ENCODE data around the gene FALEC. TPM values are rescaled to one million over a fixed set of nuclear protein-coding genes. Genes with fewer than 3 reads are reported as not detected.
"Not testable (repeated sequence)": the region's sequence is repeated elsewhere in the genome, so short reads cannot be mapped to it uniquely, and the experiment has no call there.

The FALEC gene
- total and polyA plus RNA-seq, 2 of the 8 experiments (the other 6 are each of a cell fraction or from before 2014, with no cell fraction given), result not detected

DNA sequence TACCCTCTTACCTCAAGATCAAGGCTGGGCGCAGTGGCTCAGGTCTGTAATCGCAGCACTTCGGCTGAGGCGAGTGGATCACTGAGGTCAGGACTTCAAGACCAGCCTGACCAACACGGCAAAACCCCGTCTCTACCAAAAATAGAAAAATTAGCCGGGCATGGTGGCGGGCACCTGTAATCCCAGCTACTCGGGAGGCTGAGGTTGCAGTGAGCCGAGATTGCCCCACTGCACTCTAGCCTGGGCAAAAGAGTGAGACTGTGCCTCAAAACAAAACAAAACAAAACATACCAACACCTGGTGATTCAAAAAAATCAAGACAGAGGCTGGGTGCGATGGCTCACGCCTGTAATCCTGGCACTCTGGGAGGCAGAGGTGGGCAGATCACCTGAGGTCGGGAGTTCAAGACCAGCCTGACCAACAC lies 58.1 kb downstream of the FALEC start:
- H3K36me3 ChIP-seq (ENCODE audit: control insufficient read depth in 2 of 4, insufficient read depth in 4 of 4, low read length in 3 of 4), result peaks cover 27 to 70% (median 43%) of the 10 kb centered on the region in 4 experiments
- CTCF ChIA-PET (ENCODE audit: partially characterized antibody), result interaction anchor here (1.1 to 4.2 kb wide), 3 partner anchors 11 to 20 kb away, joined by 3 to 34 read pairs (median 14); no protein-coding TSS in a partner anchor

More for the DNA sequence above, 58.1 kb downstream of the FALEC start:
- not testable (repeated sequence) for H2BK15ac ChIP-seq (ENCODE audit: low read length); H3K27ac ChIP-seq (ENCODE audit: low read depth, low read length); H3K23me2 ChIP-seq (ENCODE audit: low read depth, low read length); H3K4ac ChIP-seq (replicated peaks; ENCODE audit: insufficient read length, low read depth, low read length); H2AFZ ChIP-seq (ENCODE audit: low read length); H4K5ac ChIP-seq (ENCODE audit: insufficient read length, low read depth, low read length); H4K91ac ChIP-seq (replicated peaks; ENCODE audit: insufficient read length, low read length); H2BK12ac ChIP-seq (ENCODE audit: low read depth, low read length); H3K9me3 ChIP-seq (ENCODE audit: insufficient read depth in 2 of 2, low read depth in 1 of 2, low read length in 1 of 2); H3K23ac ChIP-seq (ENCODE audit: insufficient read length); DNase-seq (ENCODE audit: low read depth in 1 of 2, low spot score in 2 of 2); H2BK20ac ChIP-seq (ENCODE audit: low read length); H3K14ac ChIP-seq (ENCODE audit: insufficient read length); H2AK5ac ChIP-seq (ENCODE audit: low read depth, low read length); H4K8ac ChIP-seq (ENCODE audit: extremely low read depth, insufficient read depth, low read length); H2BK5ac ChIP-seq (ENCODE audit: low read depth, low read length); FAIRE-seq; H2BK120ac ChIP-seq (replicated peaks; ENCODE audit: low read depth, low read length); H3K9ac ChIP-seq (replicated peaks in 1 of 4; ENCODE audit: extremely low read depth in 1 of 4, low read depth in 3 of 4, low read length in 3 of 4); H3K27me3 ChIP-seq (replicated peaks in 1 of 4; ENCODE audit: control insufficient read depth in 3 of 4, extremely low read depth in 1 of 4, insufficient read depth in 3 of 4, low read length in 3 of 4); H3K79me1 ChIP-seq (ENCODE audit: low read depth, low read length); H3K18ac ChIP-seq (ENCODE audit: extremely low read depth, low read length); H3K56ac ChIP-seq (replicated peaks; ENCODE audit: insufficient read length, low read depth, low read length)
- peak; percentile 55; the same call in 1 of the 2 replicates for TF ChIP-seq POLR2AphosphoS5 (IDR thresholded peaks at IDR 0.05; ENCODE audit: low read depth, low read length)
- Histone ChIP-seq H3K4me2 (ENCODE audit: insufficient read depth in 1 of 2, low read depth in 2 of 2, low read length in 2 of 2) (peak overlapping the region in 1 of 2 experiments; percentile 17; a peak in 2 of 4 replicates), H3K4me1 (replicated peaks in 1 of 4; ENCODE audit: control insufficient read depth in 3 of 4, insufficient read depth in 4 of 4, low read length in 3 of 4) (peaks cover 12 to 28% (median 17%) of the 10 kb centered on the region in 4 experiments; a peak in 6 of 7 replicates), H3K4me3 (ENCODE audit: extremely low read depth in 1 of 4, insufficient read depth in 2 of 4, low read depth in 3 of 4, low read length in 4 of 4) (0 out of 8 replicates have a peak overlapping the region, but pooled peaks of 1 of the 4 experiments have one; percentile 8), H4K20me1 (replicated peaks in 1 of 2; ENCODE audit: control insufficient read depth in 1 of 2, insufficient read depth in 2 of 2, low read length in 2 of 2) (peaks cover 27 to 34% of the 10 kb centered on the region in 2 experiments), H3K79me2 (ENCODE audit: control insufficient read depth in 1 of 2, insufficient read depth in 2 of 2, low read length in 2 of 2) (peaks cover 37 to 84% of the 10 kb centered on the region in 2 experiments)
- POLR2A ChIA-PET (ENCODE audit: partially characterized antibody), result interaction anchor here (1.0 to 43.7 kb wide), 7 partner anchors 8 to 400 kb away, joined by 3 to 1380 read pairs (median 4); partner anchors contain the start of genes ADAMTSL4 and ENSA
- 89% methylated on average over 13 of the region's 13 CpGs; no CpG with 5 or more reads in 1 of the 2 experiments for WGBS, 2 experiments (ENCODE audit: extremely low coverage in 1 of 2, insufficient coverage in 1 of 2, insufficient read length in 1 of 2, insufficient replicate concordance in 2 of 2, low coverage in 1 of 2, low lambda C conversion rate in 2 of 2, missing lambda C conversion rate in 1 of 2)
